ENCODE data around the gene DMP1. TPM values are rescaled to one million over a fixed set of nuclear protein-coding genes. Genes with fewer than 3 reads are reported as not detected.

DMP1 gene
- total RNA-seq, 1 experiment from 2014 or later = not detected

- ATAC-seq (no peak), DNase-seq (ENCODE audit: low read depth, low spot score) (no peak)
- Histone ChIP-seq H3K27me3 (ENCODE audit: insufficient read depth, low read length) (no peaks in the 10 kb centered on the region), H3K79me2 (ENCODE audit: insufficient read depth, low read length) (no peaks in the 10 kb centered on the region), H3K9me3 (ENCODE audit: control insufficient read depth in 1 of 2, insufficient read depth in 1 of 2, low read depth in 1 of 2, low read length in 2 of 2) (no peaks in the 10 kb centered on the region), H3K4me2 (ENCODE audit: low read length) (no peak overlapping the region), H3K9me2 (ENCODE audit: insufficient read depth) (no peaks in the 10 kb centered on the region), H3K4me1 (ENCODE audit: control insufficient read depth in 1 of 2, insufficient read depth in 2 of 2, low read length in 2 of 2) (no peaks in the 10 kb centered on the region), H3K4me3 (replicated peaks in 1 of 2; ENCODE audit: low read depth in 1 of 2, low read length in 2 of 2) (no peak overlapping the region), H2AFZ (ENCODE audit: low read depth, low read length, poor library complexity, severe bottlenecking) (no peak overlapping the region), H3K36me3 (ENCODE audit: control insufficient read depth in 1 of 2, insufficient read depth in 2 of 2, low read length in 2 of 2) (no peaks in the 10 kb centered on the region), H3K27ac (ENCODE audit: low read depth, low read length) (no peak overlapping the region), H4K20me1 (ENCODE audit: insufficient read depth) (no peaks in the 10 kb centered on the region), H3K9ac (ENCODE audit: low read length) (no peak overlapping the region)
- BruUV-seq (replicated peaks) = no TSS peak
- RAD21 ChIA-PET (ENCODE audit: low non-redundant PET in 1 of 2, low total read pairs in 2 of 2, uncharacterized antibody in 2 of 2, unreplicated experiment in 2 of 2) = no interaction called here
- CTCF ChIA-PET = no interaction called here
- intact Hi-C loops (cut with micrococcal nuclease) = no loop called here
- TF ChIP-seq POLR2A (IDR thresholded peaks at IDR 0.05; ENCODE audit: borderline replicate concordance, extremely low read depth, insufficient read depth, insufficient read length) (no peak), POLR2AphosphoS5 (IDR thresholded peaks at IDR 0.05; ENCODE audit: low read depth, low read length) (no peak), EZH2 (IDR thresholded peaks at IDR 0.05) (no peak), ATF3 (IDR thresholded peaks at IDR 0.05) (no peak), ZFX (IDR thresholded peaks at IDR 0.05) (no peak), JUND (IDR thresholded peaks at IDR 0.05) (no peak), YY1 (IDR thresholded peaks at IDR 0.05; ENCODE audit: extremely low read depth, insufficient replicate concordance, low read depth, low read length) (no peak), SP1 (IDR thresholded peaks at IDR 0.05; ENCODE audit: low read depth) (no peak)
- POLR2A ChIA-PET = no interaction called here
These were observed 53.9 kb downstream of the DMP1 start for GRCh38 chr4:87704001-87704400.

- H3K27me3 ChIP-seq (ENCODE audit: insufficient read depth, low read length) = no peaks in the 10 kb centered on the region
- ATAC-seq = no peak
- no peaks in the 10 kb centered on the region for H3K4me1 ChIP-seq (ENCODE audit: control insufficient read depth in 1 of 2, insufficient read depth in 2 of 2, low read length in 2 of 2)
- no TSS peak for BruUV-seq (replicated peaks)
- no peak for DNase-seq (ENCODE audit: low read depth, low spot score)
- H2AFZ ChIP-seq (ENCODE audit: low read depth, low read length, poor library complexity, severe bottlenecking) = no peak overlapping the region
- intact Hi-C loops (cut with micrococcal nuclease) = no loop called here
- H3K4me3 ChIP-seq (replicated peaks in 1 of 2; ENCODE audit: low read depth in 1 of 2, low read length in 2 of 2) = no peak overlapping the region
- H3K9me3 ChIP-seq (ENCODE audit: control insufficient read depth in 1 of 2, insufficient read depth in 1 of 2, low read depth in 1 of 2, low read length in 2 of 2) = no peaks in the 10 kb centered on the region
- H3K36me3 ChIP-seq (ENCODE audit: control insufficient read depth in 1 of 2, insufficient read depth in 2 of 2, low read length in 2 of 2) = no peaks in the 10 kb centered on the region
- H3K27ac ChIP-seq (ENCODE audit: low read depth, low read length) = no peak overlapping the region
- H4K20me1 ChIP-seq (ENCODE audit: insufficient read depth) = no peaks in the 10 kb centered on the region
- ChIA-PET POLR2A (no interaction called here), CTCF (no interaction called here), RAD21 (ENCODE audit: low non-redundant PET in 1 of 2, low total read pairs in 2 of 2, uncharacterized antibody in 2 of 2, unreplicated experiment in 2 of 2) (no interaction called here)
- no peak for TF ChIP-seq EZH2 (IDR thresholded peaks at IDR 0.05)
- TF ChIP-seq MAX (IDR thresholded peaks at IDR 0.05) = no peak
- TF ChIP-seq POLR2A (IDR thresholded peaks at IDR 0.05; ENCODE audit: borderline replicate concordance, extremely low read depth, insufficient read depth, insufficient read length) = no peak
- TF ChIP-seq ZFX (IDR thresholded peaks at IDR 0.05) = no peak
- TF ChIP-seq EGR1 (IDR thresholded peaks at IDR 0.05; ENCODE audit: low read depth) = no peak
- TF ChIP-seq ELF1 (IDR thresholded peaks at IDR 0.05; ENCODE audit: borderline replicate concordance, low read depth) = no peak
- TF ChIP-seq ATF3 (IDR thresholded peaks at IDR 0.05) = no peak
- TF ChIP-seq RAD21 (IDR thresholded peaks at IDR 0.05; ENCODE audit: low read depth) = no peak
- no peak for TF ChIP-seq SIN3A (IDR thresholded peaks at IDR 0.05; ENCODE audit: low read depth)
- H3K9ac ChIP-seq (ENCODE audit: low read length) = no peak overlapping the region
- H3K4me2 ChIP-seq (ENCODE audit: low read length) = no peak overlapping the region
- no peaks in the 10 kb centered on the region for H3K9me2 ChIP-seq (ENCODE audit: insufficient read depth)
- H3K79me2 ChIP-seq (ENCODE audit: insufficient read depth, low read length) = no peaks in the 10 kb centered on the region
These were observed 57.3 kb downstream of the DMP1 start for GRCh38 chr4:87707279-87707918.
